Measurements from ENCODE around the gene SH3RF2.
"Not testable (repeated sequence)": the region's sequence is repeated elsewhere in the genome, so short reads cannot be mapped to it uniquely, and the experiment has no call there.

Gene SH3RF2

DNA sequence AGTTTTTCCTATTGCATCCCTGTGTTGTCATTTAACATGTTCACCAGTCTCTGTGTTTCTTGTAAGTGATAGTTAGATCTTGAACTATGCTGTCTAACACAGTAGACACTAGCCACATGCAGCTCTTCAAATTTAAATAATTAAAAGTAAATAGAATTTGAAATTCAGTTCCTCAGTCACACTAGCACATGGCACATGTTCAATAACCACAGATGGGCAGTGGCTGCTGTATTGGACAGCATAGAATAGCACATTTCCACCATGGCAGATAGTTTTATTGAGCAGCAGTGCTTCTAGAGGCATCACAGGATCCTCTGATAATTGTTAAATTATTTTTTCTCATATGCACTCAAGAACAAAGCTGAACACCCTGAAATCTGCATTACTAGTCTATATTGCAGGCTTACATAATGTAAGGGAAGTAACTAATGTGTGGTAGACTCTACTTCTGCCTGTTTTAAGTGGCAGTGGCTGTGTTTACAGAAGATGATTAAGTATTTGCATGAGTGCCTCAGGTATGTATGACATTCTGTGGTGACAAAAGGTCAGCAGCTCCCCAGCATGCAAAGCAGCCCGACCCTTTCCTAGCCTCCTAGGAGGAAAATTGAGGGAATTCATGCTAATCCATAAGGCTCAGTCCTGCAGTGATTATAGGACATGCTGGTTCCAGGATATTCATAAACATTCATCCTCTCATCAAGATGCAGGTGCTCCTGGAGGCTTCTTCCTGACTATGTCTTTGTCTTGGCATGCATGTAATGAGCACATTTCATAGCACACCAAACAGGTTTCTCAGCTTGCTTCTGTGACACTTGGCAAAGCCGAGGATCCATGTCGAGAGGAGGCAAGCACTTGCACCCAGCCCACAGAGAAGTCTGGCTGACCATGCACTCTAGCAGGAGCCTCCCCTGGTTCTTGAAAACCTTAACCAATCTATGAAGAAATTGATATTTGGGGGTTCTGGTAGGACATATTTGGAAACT is 45.5 kb downstream of the SH3RF2 start:
- DNase-seq: no peak

DNA sequence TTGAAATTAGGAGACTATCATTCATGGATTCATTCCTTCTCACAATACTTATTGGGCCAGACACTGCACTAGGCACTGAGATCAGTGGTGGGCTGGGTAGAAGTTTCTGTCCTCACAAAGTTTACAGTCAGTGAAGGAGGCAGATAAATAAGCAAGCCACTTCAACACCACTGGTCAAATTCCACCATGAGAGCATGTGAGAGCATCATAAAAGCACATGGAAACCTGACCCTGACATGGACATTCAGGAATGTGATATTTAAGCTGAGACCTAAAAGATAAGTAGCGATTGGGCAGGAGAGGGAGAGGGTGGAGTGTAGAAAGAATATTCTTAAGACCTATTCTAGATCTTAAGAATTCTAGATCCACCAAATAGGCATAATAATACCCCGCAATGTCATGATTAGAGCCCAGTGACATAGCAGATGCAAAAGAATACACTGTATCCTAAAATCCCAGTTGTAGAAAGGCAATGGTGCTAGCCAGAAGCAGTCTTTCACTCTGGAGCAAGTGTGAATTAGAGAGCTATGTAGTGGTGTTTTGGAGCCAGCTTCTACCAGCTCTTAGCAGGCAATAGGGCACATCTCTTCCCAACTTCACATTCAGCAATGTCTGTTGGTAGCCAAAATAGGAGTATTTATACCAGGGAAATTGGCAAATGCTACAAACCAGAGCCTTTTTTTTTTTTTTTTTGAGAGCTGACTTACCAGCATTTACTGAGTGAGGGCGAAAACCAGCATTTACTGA is 46.4 kb downstream of the SH3RF2 start:
- no peak for DNase-seq

DNA sequence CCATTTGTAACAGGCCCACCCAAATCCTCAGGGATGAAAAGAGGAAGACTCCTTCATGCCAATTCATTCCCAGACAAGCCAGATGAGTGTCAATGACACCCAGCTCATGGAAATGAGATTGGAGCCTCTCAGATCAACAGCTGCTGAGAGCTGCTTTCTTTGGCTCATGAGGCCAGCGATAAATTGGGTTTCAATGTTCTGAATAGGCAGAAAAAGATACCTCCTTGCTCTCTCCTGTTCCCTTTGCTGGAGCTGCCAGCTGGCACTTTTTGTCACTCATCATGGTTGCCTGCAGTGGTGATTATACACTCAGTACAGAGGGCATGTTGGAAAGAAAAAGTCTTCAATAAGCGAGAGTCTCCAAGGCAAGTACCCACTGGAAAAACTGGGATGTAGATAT is 47.1 kb downstream of the SH3RF2 start:
- DNase-seq: no peak

DNA sequence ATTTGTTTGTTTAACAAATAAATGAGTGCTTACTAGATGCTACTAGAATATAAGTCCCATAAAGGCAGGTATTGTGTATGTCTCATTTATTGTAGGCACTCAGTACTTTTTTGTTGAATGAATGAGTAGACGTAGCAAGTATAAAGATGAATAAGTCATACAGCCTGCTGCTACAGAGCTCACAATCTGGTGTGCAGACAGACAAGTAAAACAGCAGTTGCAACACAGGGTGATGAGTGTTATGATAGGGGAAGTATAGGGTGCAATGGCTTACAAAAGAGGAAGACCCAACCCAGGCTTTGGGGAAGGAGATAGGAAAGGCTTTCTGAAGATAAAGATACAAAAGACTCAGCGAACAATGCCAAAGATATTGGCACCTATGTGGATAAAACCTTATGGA is 47.7 kb downstream of the SH3RF2 start:
- no peak for DNase-seq

DNA sequence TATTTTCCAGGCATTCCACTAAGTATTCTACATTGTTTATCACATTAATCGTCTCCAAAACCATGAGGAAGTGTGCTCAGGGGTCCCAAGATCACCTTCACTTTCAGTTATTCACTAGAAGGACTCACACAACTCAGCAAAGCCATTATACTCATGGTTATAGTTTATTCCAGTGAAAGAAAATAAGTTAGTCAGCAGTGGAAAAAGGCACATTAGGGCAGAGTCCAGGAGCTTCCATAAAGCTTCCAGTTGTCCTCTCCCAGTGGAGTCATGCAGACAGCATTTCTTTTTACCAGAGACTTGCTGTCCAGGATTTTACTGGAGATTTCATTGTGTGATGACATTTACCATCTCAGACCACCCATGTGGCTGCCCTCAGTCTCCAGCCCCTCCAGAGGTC is 51.5 kb downstream of the SH3RF2 start:
- no peak for DNase-seq

DNA sequence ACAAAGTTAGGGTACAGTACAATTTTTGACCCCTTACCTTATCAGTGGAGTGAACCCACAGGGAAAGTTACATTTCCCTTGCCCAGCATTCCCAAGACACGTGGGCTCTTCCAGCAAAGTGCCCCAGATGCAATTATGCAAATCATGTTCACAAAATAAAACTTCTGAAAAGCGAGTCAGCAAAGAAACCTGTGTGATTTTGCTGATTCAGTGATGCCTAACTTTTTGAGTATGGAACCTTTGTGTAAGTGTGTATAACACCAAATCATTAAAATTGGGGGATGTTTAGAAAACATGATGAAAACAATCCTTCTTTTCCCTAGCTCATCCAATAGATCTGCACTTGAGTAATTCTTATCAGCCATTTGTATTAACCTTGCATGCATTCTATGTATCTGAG is 52.6 kb downstream of the SH3RF2 start:
- no peak for DNase-seq

DNA sequence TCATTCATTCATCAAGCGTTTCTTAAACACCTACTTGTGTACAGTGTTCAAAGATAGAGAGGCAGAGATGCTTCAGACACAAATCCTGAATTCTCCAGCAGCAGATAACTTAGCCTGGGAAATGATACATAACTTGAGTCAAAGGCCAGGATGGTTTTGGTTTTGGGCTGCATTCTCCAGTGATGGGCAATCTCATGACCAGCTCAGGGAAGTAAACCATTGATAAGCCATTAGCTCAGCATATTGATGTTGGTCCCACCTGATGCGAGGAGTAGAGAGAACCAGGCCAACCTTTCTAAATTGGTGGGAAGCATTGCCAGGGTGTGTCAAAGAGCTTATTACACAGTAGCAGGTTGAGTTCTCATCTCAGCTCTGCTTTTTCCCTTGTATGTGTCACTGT is 53.0 kb downstream of the SH3RF2 start:
- no peak for DNase-seq

DNA sequence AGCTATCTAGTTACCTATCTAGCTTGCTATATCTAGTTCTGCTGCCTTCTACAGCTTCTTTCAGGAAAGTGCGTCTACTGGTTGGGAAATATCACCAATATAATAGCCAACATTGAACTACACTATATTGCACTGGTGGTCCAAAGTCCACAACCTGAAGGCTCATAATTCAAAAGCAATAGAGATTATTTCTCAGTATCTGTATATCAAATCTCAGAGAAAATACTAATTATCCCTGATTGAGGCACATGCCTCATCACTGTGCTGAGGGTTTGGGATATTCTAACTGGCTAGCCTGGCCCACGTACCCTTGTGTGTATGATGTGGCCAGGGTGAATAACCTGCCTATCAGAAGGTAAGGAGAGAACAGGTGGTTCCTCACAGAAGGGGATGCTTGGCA is 53.8 kb downstream of the SH3RF2 start:
- DNase-seq: no peak

DNA sequence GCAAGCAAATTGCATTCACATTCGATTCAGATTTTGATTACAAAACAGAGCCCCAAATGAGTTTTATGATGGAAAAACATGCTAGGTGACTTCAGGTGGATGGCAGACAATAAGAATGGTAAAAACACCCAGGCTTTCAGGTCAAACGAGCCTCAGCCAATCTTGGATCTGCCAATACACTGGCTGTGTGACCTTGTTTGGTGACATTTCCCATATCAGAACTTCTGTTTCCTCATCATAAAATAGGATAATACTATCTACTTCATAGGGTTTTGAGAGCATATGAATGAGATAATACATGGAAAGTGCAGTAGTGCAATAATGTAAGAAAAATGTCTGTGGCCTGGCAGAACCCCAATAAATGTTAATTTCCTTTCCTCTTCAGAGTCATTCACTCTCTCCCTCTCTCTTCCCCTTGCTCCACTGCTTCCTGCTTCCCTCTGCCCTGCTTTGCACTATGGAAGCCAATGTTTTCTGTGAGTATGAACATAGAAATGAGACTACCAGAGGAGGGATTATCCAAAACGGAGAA is 54.7 kb downstream of the SH3RF2 start:
- DNase-seq: no peak

DNA sequence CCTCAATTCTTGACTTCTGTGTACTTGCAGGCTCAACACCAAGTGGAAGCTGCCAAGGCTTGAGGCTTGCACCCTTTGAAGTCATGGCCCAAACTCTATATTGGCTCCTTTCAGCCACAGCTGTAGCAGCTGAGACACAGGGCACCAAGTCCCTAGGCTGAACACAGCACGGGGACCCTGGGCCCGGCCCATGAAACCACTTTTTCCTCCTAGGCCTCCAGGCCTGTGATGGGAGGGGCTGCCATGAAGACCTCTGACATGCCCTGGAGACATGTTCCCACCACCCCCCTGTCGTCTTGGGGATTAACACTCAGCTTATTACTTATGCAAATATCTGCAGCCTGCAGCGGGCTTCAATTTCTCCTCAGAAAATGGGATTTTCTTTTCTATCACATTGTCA is 57.2 kb downstream of the SH3RF2 start:
- DNase-seq: not testable (repeated sequence)

DNA sequence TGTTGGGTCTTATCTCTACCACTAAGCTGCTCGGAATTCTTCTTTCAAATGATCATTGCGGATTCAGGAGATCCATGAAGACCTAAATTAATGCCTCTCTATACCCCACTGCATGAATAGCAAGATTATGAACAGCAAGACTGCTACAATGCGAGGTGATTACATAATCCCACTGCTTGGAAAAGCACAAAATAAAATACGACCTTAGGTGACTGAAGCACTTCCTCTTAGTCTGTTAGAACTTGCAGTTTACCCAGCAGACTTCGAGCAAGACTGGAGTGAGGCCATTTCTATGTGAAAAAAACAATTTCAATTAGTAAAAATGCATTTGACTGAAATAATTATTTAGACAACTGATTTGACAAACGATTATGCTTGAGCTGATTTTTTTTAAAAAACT is 59.8 kb downstream of the SH3RF2 start:
- DNase-seq: no peak

DNA sequence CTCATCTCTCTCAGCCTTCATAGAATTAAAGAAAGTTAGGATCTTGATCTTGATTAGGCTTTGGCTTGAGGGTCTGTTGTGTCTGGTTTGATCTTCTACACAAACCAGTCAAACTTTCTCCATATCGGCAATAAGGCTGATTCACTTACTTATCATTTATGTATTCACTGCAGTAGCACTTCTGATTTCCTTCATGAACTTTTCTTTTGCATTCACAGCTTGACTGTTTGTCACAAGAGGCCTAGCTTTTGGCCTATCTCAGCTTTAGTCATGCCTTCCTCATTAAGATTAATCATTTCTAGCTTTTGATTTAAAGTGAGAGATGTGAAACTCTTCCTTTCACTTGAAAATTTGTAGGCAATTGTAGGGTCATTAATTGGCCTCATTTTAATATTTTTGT is 62.8 kb downstream of the SH3RF2 start:
- DNase-seq: no peak

DNA sequence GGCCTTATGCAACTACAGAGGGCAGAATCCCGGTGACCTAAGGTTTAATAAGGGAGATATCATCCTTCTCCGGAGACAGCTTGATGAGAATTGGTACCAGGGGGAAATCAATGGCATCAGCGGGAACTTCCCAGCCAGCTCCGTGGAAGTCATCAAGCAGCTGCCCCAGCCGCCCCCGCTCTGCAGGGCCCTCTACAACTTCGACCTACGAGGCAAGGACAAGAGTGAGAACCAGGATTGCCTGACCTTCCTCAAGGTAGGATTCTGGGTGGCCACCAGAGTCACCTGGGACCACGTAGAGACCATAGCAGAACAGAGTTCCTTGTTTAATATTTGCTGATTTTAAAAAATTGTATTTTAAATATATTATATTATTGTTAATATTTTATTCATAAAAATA is 63.7 kb downstream of the SH3RF2 start:
- no peak for DNase-seq

DNA sequence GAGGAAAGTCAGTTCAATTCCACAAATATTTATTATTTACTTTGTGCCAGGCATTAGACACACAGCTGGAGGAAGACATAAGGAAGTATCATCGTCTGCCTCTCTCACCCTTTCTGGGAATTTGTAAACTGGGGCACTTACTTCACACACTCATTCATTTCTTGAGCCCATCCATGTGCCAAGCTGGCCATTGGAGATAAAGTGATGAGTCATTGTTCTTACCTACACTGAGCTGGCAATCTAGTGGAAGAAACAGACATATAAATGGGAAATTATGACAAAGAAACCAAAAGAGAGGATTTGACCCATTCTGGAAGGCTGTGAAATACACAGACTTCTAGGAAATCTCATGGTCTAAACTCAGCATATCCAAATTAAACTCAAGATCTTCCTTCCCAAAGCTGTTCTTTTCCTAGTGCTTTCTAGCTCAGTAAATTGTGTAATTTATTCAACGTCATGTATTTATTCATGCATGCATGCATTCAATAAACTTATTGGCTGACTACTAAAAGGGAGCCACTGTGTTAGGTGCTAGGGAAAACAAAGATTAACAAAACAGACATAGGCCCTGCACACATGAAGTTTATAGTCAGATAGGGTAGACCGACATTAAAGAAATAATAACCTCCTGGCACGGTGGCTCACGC is 65.3 kb downstream of the SH3RF2 start:
- DNase-seq: no peak

DNA sequence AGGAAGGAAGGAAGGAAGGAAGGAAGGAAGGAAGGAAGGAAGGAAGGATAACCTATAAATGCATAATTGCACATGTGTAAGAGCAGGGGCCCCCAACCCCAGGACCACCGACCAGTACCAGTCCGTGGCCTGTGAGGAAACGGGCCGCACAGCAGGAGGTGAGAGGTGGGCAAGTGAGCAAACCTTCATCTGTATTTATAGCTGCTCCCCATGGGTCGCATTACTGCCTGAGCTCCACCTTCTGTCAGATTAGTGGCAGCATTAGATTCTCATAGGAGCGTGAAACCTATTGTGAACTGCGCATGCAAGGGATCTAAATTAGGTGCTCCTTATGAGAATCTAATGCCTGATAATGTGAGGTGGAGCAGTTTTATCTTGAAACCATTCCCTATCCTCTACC is 66.1 kb downstream of the SH3RF2 start:
- DNase-seq: no peak

DNA sequence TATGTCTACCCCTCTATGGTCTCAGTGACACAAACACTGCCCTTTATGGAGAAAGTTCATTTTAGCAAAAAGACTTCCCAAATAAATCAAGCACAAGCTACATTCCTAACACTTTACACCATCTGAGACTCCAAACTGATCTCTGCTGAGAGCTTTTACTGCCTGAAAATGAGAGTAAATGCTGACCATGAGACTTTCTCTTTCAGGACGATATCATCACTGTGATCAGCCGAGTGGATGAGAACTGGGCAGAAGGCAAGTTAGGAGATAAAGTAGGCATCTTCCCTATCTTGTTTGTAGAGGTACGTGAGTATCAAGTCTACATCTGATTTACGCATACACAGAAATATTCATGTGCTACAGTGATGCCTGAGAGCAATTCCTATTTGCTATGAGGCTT is 67.5 kb downstream of the SH3RF2 start:
- DNase-seq: no peak

DNA sequence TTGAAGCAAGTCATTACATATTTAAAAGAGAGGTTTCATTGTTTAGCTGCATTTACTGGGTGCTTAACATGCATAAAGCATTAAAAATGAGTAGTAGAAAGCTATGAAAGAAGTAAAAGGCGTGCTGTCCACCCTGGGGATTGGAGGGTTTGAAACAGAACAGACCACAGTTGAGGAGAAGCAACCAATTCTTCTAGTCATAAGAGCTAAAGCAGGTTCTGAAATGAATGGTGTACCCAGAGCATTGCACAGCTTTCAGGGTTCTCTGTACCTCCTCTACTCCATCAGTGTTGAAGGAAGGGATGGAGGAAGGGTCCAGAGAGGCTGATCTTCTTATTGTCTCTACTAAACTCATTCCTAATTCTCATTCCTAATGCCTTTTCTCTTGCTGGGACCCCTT is 68.9 kb downstream of the SH3RF2 start:
- DNase-seq: no peak

DNA sequence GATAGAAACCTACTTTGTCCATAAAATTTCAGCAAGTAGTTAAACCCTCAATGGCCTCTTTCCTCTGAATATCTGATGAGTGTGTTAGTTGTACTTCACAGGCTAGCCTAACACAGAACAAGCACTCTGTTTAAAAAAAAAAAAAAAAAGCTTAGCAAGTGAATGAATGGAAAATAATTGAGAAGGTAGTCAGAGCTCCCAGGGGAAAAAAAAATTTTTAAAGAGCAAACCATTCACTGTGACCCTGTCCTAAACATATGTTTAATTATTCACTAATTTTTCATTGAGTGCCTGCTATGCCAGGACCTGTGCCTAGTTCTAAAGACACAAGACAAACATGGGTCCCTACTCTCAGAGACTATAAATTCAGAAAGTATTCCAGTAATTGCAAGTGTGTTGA is 69.3 kb downstream of the SH3RF2 start:
- DNase-seq: no peak

DNA sequence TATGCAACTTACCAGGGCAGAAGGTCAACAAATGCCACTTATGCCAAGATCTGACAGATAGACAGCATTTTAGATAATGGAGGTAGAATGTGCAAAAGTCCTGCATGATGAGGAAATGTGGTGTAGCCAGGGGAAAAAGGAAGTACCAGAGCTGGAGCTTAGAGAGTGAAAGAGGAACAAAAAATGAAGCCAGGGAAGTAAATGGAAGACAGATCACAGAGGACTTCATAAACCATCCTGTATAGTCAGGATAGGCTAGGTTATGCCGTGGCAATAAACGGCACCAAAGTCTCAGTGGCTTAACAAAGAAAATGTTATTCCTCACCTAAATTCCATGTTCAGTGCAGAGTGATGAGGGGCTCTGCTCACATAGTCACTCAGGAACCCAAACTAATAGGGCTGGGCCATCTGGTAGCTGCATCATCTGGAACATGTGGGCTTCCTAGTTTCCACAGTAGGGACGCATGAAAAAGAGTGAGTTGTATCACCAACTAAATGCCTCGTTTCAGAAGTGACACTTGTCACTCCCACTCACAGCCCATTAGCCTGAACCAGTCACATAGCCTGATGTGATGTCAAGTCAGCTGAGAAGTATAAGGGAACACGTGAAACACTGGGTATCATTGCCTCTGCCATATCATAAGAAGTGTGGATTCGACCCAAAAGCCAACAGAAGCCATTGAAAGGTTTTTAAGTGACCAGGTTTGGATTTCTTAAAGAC is 70.3 kb downstream of the SH3RF2 start:
- no peak for DNase-seq

DNA sequence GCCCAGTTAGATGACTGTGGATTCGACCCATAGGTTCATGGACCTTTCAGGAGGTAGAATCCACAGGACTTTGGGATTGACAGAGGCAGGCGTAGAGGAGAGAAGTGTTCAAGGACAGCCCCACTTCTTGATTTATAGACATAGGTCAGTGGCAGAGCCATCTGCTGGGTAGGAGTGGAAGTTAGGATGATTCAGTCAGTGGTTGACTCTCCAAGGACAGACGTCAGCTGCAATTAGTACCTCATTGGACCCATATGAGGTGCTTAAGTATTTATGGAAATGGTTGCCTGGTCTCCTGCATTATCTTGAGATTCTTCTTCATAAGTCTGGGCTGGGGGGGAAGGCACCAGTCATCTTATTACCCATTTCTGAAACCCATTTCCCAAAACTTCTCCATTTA is 70.9 kb downstream of the SH3RF2 start:
- no peak for DNase-seq

DNA sequence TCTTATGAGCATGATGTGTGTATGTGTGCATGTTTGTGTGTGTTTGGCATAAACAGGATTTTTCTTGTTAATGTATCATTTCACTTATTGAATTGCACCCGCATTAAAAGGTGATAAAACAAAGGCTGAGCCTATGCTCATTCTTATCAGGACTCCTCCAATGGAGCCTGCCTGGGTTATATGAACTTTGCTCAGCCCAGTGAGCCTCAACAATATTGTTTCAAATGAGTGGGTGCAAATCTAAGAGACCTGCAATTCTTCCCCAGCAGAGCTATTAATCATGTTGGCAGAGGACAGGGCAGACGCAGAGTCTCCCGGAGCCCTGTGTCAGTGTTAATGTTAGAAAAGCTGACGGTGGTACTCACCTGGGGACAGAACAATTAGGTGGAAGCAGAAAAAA is 71.6 kb downstream of the SH3RF2 start:
- DNase-seq: no peak

DNA sequence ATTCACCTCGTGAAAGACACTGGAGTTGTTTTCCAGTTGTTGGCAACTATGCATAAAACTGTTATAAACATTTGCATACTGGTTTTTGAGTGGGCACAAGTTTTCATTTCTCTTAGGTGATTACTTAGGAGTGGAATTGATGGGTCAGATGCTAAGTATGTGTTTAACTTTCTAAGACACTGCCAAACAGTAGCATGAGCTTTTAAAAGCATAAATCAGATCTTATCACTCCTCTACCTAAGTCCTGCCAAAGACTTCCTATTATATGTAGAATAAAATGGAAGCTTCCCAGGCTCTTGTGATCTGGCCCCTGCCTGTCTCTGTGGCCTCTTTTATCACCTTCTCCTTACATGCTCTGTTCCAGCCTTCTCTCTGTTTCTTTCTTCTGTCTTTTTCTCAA is 72.6 kb downstream of the SH3RF2 start:
- DNase-seq: no peak

DNA sequence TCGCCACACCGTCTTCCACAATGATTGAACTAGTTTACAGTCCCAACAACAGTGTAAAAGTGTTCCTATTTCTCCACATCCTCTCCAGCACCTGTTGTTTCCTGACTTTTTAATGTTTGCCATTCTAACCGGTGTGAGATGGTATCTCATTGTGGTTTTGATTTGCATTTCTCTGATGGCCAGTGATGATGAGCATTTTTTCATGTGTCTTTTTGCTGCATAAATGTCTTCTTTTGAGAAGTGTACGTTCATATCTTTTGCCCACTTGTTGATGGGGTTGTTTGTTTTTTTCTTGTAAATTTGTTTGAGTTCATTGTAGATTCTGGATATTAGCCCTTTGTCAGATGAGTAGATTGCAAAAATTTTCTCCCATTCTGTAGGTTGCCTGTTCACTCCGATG is 74.1 kb downstream of the SH3RF2 start:
- not testable (repeated sequence) for DNase-seq
